Right ventricle myocardium superior (tissue), 1 donor: ENCODE data around the gene ADCY4. TPM values are rescaled to one million over a fixed set of nuclear protein-coding genes. Genes with fewer than 3 reads are reported as not detected.
"Not testable (repeated sequence)": the region's sequence is repeated elsewhere in the genome, so short reads cannot be mapped to it uniquely, and the experiment has no call there.

Experiments
- ATAC-seq: fragments of 200-7000 bp; cut with Tn5 transposase; one replicate; pipeline ENCODE4 v1.9.1; 2020; ENCODE audit warnings: mild to moderate bottlenecking; ENCODE audit not compliant: poor library complexity
- DNase-seq: peaks from one replicate; pipeline ENCODE4 v3.0.0-alpha.2; 2020
- intact Hi-C: fragments of 100-400 bp; cut with DNase I; formaldehyde crosslinking; loops from one replicate; pipeline ENCODE4 v1.11.2; 2022
- long read RNA-seq: library from polyadenylated mRNA; unstranded; transcript quantifications from one replicate; pipeline ENCODE4 v2.0.0, GENCODE V29; 2021
- total RNA-seq: library from RNA; stranded (reverse); fragmentation: NEBNext Ultra II Directional; extraction: Animal tissue kit (Norgen Biotek cat#: 25700); gene quantifications from one replicate; pipeline ENCODE4 v1.2.1, GENCODE V29; 2021
- donor health status: DM: no; HTN: yes; CAD: no; lungs with severe emphysema.

Gene ADCY4
- total RNA-seq: 20.6 TPM
- long read RNA-seq, partial matches to known transcripts: 4 of 21 reads
- long read RNA-seq, other reads (novel, unspliced or antisense): 12 of 21 reads

- peak; percentile 76 for DNase-seq
- intact Hi-C loops: no loop called here
- ATAC-seq: peak; percentile 24
Observed at GRCh38 chr14:24334431-24335291, at the start of gene ADCY4. Gene ADCY4 (minus strand): TSS chr14:24335071. CDS start chr14:24334652, 419 bp downstream.

DNA sequence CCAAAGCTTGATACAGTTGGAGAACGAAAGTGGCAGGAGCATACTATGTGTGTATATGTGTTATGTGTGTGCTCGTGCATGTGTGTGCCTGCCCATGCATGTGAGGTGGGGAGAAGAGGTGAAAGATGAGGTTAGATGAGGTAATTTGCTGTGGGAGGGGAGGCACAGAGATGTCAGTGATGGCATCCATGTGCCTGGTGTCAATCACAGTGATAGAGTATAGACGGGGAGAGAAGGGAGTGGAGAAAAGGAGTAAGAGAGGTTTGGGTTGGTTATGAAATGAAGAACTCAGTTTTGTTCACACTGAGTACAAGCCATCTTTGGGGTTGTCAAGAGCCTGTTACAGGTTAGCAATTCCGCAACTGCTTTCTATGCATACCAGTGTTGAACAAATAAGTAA is 49.3 kb upstream of the ADCY4 start:
- intact Hi-C loops: no loop called here
- no peak for DNase-seq
- ATAC-seq: no peak

DNA sequence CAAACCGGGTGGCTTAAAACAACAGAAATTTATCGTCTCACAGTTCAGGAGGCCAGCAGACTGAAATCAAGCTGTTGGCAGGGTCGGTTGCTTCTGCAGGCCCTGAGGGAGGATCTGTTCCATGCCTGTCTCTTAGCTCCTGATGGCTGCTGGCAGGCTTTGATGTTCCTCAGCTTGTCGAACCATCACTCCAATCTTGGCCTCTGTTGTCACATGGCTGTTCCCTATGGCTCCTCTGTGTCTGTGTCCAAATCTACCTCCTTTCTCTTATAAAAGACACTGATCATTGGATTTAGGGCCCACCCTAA is 47.1 kb upstream of the ADCY4 start:
- peak; percentile 13 for ATAC-seq
- intact Hi-C loops: no loop called here
- DNase-seq: no peak

GRCh38 chr14:24381363-24382063 is 46.6 kb upstream of the ADCY4 start:
- DNase-seq (no peak), ATAC-seq (no peak)

DNA sequence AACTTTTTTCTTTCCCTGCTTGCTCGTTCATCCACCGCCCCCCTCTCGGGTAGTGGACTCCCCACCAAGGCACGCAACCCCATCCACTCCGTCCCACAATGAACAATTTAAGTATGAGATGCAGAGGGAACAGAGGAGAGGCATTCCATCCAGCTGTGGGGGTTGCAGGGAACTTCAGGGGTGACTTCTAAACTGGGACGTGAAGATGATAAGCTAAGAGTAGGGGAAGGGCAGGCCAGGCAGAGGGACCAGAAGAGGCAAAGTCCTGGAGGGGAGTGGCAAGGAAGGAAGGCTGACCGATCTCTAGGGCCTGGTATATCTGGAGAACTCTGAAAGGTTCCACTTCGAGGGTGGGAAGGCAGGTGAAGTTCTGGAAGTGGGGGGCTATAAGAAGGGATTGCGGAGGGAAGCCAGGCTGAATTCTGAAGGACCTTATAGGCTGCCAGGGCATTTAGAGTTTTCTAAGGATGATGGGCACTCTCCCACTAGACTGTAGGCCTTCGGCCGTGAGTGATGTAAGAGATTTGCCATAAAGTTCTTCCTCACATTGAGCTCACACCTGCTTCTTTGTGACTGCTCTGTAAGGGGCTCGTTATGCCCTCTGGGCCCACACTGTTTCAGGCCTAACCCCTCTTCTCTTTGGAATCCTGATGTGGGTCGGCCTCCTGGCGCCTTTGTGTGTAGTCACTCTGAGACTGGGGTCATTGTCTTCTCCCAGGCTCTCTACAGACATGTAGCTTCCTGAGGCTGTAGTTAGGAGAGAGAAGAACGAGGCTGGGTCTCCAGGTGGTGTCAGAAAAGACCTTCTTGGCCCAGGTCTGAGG is 45.2 kb upstream of the ADCY4 start:
- no peak for ATAC-seq
- intact Hi-C loops: no loop called here
- DNase-seq: no peak

More at GRCh38 chr14:24381363-24382063, 46.6 kb upstream of the ADCY4 start:
- intact Hi-C loops: no loop called here

DNA sequence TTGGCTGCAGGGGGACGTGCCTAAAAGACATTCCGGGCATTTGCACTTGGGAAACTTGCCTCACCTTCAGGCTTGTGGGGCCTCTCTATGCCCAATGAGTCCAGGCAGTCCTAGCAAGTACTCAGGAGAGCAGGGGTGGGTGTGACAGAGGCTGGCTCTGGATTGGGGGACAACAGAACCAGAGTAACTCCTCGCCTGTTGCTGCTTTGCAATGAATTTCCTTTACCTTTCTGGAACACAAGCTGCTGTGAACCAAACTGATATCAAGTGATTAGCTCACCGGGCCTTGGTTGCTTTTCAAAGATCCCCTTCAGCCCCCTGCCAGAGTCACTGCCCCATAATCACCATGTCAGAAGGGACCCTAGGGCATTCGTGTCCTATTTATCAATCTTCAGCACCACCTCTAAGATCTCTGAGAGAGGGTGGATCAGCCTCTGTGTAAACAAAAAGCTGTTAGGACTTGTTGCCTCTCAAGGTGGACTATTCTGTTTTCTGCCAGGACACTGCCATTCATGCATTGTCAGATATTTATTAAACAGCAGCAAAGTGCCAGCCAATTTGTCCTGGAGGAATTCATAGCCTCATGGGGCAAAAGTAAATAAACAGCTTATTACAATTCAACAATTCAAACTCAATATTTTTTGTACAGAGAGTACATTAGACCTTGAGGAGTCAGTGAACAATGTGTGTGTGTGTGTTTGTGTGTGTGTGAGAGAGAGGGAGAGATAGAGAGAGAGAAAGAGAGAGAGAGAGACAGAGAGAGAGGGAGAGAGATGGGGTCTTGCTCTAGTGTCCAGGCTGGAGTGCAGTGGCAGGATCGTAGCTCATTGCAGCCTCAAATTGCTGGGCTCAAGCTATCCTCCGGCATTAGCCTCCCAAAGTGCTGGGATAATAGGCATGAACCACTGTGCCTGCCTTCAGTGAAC is 44.4 kb upstream of the ADCY4 start:
- no peak for DNase-seq
- intact Hi-C loops: no loop called here
- no peak for ATAC-seq

- ATAC-seq (no peak), DNase-seq (no peak)
- intact Hi-C loops: no loop called here
Observed at GRCh38 chr14:24378327-24378726, 43.5 kb upstream of the ADCY4 start.

- peak; percentile 25 for ATAC-seq
- DNase-seq: no peak
- intact Hi-C loops: no loop called here
Observed at GRCh38 chr14:24377657-24378056, 42.8 kb upstream of the ADCY4 start.

DNA sequence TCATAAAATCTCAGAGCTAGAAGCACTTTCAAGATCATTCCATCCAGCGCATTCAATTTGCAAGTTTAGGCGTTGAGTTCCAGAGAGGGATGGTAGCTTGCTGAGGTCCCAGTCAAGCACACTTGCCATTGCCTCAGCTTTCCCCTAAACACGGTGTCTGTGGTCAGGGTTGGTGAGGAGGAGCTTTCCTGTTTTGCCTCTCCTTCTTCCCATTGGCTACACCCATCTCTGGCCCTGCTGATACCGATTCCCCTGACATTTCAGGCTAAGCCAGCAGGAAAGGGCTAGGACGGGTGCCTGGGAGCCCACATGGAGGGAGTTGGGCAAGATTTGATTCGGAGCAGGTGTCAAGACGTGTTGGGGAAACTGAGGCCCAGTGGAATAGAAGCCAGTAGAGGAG is 42.3 kb upstream of the ADCY4 start:
- intact Hi-C loops: no loop called here
- no peak for ATAC-seq
- no peak for DNase-seq

DNA sequence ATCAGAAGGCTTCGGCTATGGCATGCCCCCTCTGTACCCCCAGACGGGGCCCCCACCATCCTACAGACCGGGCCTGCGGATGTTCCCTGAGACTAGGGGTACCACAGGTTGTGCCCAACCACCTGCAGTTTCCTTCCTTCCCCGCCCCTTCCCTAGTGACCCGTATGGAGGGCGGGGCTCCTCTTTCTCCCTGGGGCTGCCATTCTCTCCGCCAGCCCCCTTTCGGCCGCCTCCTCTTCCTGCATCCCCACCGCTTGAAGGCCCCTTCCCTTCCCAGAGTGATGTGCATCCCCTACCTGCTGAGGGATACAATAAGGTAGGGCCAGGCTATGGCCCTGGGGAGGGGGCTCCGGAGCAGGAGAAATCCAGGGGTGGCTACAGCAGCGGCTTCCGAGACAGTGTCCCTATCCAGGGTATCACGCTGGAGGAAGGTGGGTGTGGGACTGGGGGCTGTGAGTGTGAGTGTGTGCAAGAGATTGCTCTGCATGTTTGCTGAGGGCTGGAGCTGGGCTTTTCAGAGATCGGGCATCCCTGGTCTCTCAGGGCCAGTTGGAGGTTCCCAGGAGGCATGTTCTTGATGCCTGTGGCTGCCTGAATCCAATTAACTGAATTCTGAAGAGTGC is 41.7 kb upstream of the ADCY4 start:
- intact Hi-C loops: no loop called here
- ATAC-seq (no peak), DNase-seq (no peak)

- DNase-seq: peak; percentile 68
- intact Hi-C loops: no loop called here
- peak; percentile 4 for ATAC-seq
Observed at GRCh38 chr14:24372701-24373416, 38.0 kb upstream of the ADCY4 start.

DNA sequence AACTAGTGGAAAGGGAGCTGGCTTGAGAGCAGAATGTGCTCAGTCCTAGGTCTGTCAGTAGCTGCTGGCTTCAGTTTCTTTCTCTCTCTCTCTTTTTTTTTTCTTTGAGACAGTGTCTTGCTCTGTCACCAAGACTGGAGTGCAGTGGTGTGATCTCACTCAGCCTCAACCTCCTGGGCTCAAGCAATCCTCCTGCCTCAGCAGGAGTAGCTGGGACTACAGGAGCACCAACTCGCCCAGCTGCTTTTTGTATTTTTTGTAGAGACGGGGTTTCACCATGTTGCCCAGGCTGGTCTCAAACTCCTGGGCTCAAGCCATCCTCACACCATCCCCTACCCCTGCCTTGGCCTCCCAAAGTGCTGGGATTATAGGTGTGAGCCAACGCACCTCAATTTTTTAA is 36.7 kb upstream of the ADCY4 start:
- ATAC-seq, DNase-seq, intact Hi-C loops: not testable (repeated sequence)

DNA sequence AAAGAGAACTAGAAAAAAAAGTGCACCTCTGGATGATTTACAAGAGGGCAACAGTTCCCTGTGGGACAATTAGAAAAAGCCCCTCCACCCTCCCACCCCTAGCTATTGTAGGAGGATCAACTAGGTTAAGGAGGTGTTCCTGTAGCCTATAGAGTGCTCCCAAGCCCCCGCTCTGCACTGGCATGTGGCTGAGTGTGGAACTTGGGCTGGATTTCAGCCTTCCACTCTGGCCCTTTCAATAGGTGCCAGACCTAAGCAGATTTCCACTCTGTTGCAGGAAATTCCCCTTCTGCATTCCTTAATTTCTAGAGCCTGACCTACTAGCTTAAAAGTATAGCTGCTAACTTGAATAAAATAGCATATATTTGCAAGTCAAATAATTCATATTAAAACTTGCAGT is 35.9 kb upstream of the ADCY4 start:
- ATAC-seq (no peak), DNase-seq (no peak)
- intact Hi-C loops: no loop called here

DNA sequence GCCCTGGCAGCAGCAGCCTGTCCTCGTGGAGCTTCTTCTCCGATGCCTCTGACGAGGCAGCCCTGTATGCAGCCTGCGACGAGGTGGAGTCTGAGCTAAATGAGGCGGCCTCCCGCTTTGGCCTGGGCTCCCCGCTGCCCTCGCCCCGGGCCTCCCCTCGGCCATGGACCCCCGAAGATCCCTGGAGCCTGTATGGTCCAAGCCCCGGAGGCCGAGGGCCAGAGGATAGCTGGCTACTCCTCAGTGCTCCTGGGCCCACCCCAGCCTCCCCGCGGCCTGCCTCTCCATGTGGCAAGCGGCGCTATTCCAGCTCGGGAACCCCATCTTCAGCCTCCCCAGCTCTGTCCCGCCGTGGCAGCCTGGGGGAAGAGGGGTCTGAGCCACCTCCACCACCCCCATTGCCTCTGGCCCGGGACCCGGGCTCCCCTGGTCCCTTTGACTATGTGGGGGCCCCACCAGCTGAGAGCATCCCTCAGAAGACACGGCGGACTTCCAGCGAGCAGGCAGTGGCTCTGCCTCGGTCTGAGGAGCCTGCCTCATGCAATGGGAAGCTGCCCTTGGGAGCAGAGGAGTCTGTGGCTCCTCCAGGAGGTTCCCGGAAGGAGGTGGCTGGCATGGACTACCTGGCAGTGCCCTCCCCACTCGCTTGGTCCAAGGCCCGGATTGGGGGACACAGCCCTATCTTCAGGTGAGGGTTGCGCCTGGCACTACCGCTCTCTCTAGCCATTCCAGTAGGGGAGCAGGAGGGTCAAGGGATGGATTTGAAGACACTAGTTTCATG is 35.2 kb upstream of the ADCY4 start:
- intact Hi-C loops: loop anchor here (5.0 kb wide), 1 partner anchor 62 kb away; no protein-coding TSS in a partner anchor
- no peak for DNase-seq
- no peak for ATAC-seq

GRCh38 chr14:24369463-24369862 is 34.6 kb upstream of the ADCY4 start:
- ATAC-seq: no peak

DNA sequence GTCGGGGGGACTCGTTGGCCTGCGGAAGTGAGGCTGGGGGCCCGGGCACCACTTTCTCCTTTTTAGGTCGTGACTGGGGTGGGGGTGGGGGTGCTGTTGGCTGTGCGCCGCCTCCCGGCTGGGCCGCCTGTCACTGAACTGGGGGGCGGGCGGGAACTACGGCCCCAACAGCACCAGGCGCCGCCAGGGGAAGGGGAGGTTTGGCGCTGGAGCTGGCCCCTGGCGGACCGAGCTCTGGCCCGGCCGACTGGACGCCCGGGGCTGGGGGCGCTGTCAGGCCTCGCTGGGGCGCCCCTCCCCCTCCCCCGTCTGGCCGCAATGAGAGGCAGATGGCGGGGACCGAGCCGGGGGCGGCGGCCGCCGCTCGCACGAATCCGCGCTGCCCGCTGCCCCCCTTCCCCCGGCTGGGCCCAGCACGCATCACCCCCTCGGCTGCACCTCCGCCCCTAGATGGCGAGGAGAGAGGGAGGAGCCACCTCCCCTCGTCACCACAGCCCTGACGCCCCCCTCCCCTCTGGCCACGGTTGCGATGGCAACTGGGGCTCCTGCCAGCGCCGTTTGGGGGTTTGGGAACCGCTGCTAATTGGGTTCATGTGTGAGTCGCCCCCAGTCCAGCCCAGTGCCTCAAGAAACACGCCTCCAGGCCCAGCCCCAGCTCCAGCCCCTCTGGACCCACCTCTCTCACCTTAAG is 33.8 kb upstream of the ADCY4 start:
- intact Hi-C loops: loop anchor here (5.0 kb wide), 1 partner anchor 64 kb away; no protein-coding TSS in a partner anchor
- ATAC-seq (no peak), DNase-seq (peak; percentile 71)

More at GRCh38 chr14:24369463-24369862, 34.6 kb upstream of the ADCY4 start:
- intact Hi-C loops: loop anchor here (5.0 kb wide), 1 partner anchor 63 kb away; no protein-coding TSS in a partner anchor
- DNase-seq: no peak
